ELR (cell line): Measurements from ENCODE around the gene AGPAT2.
A peak's percentile ranks its signal among the peaks of the same experiment; 100 is the strongest.
"Not testable (repeated sequence)": the region's sequence is repeated elsewhere in the genome, so short reads cannot be mapped to it uniquely, and the experiment has no call there.

Experiments used
- DNase-seq: peaks from one replicate; pipeline ENCODE4 v3.0.0-alpha.2; 2015; ENCODE audit warnings: low read depth

Gene AGPAT2

DNA sequence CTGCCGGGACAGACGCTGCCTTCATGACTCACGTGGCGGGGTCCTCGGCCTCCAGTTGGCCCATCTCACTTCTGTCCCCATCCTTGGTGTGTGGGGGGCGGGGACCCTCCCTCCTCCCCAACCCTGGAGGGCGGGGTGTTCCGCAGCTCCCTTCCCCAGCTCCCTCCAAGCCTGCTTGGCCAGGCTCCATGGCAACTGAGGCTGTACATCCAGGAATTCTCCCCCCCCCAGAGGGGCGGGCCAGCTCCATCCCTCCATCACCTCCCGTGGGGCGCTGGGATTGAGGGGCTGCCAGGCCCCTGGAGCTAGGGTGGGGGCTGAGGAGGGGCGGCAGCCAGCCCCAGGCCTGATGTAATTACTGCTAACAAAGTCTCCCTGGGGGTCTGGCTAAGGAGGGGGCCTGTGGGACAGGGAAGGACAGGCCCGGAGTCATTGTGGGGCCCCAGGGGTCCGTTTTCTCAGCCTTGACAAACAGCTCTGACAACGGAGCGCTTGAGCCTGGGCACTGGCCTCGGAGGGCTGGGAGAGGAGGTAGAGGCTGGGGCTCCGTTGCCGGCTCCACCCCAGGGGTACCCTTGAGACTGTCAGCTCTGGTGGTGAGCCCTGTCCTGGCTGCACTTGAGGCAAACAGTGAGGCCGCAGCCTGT lies 33.1 kb upstream of the AGPAT2 start:
- no peak for DNase-seq

DNA sequence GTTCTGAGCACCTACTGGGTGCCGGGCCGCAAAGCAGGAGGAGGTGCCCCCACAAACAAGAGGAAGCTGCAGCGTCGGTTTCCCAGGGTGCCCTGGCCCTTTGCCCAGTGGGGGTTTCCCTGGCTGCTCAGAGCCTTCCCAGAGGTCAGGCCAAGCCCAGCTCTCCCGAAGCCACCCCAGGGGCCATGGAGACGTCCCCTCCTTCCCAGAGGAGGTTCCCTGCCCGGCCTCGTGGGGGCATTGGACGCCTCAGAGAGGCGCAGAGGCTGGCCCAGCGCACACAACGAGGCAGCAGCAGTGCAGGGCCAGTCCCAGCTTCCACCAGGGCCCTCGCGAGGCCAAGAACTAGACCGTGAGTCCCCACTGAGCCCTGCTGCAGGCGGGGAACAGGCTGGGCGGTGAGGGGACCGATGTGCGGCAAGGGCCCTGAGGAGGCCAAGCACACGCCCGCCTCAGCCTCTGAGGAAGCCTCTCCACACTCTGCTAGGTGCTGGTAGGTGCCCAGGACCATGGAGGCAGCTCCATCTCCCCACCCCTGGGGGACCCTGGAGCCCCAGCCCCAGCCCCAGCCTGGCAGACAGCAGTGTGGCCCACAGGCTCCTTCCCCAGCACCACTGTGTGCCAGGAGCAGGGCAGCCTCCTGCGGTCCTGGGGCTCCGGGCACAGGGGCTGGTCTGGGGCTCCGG lies 32.1 kb upstream of the AGPAT2 start:
- no peak for DNase-seq

DNA sequence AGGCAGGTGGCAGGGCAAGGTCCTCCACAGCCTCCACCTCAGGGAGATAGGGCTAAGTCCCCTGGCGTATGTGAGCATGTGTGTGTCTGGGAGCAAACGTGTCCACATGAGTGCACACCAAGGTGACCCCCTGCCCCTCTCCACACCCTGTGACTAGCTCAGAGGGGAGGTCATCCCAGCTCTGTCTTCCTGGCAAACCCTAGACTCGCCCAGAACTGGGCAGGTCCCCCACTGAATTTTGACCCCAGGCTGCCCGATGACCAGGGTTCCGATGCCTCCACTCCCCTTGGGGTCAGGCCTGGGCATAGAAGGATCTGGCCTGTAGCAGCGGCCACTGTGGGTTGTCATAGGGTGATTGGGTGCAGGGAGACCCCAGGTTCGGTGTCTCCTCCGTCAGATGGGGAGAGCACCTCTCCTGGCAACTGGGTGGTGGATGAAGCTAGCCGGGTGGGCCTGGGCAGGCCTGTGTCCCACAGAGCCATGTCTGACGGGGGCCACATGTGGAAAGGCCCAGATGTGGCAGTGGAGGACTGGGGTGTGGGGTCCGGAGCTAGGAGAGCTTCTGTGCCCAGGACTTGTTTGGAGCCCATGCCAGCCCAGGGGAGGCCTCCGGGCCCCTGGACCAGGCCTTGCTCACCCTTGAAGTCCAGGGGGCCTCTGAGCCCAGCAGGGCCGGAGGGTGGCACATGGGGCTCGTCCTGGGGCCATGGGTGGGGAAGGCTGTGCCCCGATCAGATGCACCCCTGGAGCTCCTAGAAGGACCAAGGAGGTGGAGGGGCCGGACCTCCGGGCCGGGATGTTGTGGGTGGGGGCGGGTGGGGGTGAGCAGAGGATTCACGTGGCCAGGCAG lies 31.3 kb upstream of the AGPAT2 start:
- no peak for DNase-seq

GRCh38 chr9:136717399-136717798 lies 30.1 kb upstream of the AGPAT2 start:
- DNase-seq, result no peak

GRCh38 chr9:136714893-136715274 lies 27.6 kb upstream of the AGPAT2 start:
- DNase-seq, result no peak

DNA sequence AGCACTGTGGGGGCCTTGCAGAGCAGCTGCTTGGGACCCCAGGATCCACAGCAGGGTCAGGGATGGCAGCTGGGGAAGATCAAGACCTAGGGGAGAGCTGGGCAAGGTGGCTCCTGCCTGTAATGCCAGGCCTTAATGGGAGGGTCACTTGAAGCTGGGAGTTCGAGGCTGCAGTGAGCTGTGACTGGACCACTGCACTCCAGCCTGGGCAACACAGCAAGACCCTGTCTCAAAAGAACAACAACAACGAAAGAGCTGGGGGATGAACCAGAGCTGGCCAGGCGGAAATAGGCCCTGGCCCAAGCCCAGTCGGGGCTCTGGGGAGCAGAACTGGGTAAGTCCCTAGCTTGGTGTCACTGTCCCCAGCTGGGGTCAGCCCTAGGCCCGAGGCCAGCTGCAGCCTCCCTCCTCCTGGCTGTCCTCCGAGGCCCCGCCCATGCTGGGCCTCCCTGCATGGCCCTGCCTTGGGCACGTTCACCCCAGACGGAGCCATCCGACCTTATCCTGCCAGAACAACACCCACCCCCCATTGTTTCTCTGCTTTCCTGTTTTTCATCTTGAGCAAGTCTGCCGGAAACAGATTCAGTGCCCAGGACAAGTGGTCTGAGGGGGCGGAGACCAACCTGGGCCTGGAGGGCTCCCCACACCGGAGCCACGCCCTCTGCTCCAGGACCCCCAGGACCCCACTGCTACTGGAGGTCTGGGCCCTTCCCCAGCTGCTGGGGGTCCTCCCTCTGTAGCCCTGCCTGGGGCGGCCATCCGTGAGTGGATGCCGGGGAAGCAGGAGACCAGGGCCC lies 27.0 kb upstream of the AGPAT2 start:
- DNase-seq, result no peak

DNA sequence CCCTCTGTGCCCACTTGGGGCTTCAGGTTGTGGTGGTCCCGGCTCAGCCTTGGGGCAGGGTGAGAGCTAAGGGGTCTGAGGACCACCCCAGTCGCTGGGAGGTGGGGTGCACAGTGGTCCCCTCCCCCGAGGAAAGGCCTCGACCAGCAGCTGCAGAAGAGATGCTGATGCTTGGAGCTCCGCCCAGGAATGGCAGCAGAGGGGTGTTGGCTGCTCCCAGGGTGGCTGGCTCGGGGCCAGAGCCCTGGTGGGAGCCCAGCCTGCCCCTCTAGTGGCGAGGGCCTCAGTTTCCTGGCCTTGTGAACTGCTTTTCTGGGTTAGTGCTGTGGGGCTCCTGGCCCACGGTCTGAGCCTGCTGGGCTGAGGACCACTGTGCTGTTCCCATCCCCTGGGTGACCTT lies 26.3 kb upstream of the AGPAT2 start:
- no peak for DNase-seq

DNA sequence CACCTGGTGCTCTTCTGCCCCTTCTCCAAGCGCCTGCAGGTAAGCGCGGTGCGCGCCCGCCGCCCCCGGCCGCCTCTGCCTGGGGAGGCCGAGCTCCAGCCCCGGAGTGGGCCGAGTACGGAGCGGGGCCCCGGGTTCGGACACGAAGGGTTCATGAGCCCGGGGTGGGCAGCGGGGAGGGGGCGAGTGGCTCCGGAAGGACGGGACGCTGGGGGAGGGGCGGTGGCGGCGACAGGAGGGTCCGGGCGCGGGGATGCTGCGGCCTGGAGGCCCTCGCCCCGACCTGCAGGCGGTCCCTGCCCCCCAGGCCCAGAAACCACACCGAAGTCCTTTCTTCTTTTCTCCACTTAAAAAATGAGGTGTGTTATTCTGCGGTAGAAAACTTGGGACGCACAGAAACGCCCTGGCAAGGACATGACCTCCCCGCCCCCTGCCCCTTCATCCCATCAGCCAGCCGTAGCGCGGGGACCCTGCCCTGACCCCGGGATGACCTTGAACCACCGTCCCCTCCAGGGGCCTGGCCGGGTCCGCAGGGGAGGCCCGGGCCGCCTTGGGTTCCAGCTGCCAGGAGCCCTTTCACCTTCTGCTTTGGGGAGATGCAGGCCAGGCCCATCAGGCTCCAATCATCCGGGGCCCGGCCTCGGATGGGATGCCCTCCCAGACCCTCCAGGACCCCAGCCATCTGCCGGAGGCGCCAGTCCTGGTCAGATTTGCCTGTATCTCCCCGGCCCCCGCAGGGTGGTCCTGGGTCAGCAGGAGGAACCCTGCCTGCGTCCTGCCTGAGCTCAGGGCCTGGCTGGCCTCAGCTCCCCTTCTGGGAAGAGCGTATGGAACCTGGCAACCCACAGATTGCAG lies 25.7 kb upstream of the AGPAT2 start:
- DNase-seq, result no peak

- no peak for DNase-seq
Measured at GRCh38 chr9:136711751-136712689, 24.8 kb upstream of the AGPAT2 start, which contains the start of gene DIPK1B. TSS of gene DIPK1B (plus strand) at chr9:136712572. CDS start at chr9:136712666, 94 bp downstream.

- DNase-seq, result peak; percentile 66
Measured at GRCh38 chr9:136711219-136711648, 24.0 kb upstream of the AGPAT2 start.

DNA sequence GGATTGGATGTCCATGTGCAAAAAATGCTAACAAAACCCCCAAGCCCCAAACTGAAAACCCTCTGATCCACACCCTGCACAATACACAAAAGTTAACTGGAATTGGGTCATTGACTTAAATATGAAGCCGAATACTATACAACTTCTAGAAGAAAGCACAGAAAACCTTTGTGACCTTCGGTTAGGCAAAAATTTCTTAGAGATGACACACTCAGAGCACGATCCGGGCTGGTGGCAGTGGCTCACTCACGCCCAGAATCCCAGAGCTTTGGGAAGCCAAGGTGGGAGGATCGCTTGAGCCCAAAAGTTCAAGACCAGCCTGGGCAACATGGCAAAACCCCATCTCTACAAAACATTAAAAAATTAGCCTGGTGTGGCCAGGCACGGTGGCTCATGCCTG lies 23.3 kb upstream of the AGPAT2 start:
- DNase-seq, result peak; percentile 70

DNA sequence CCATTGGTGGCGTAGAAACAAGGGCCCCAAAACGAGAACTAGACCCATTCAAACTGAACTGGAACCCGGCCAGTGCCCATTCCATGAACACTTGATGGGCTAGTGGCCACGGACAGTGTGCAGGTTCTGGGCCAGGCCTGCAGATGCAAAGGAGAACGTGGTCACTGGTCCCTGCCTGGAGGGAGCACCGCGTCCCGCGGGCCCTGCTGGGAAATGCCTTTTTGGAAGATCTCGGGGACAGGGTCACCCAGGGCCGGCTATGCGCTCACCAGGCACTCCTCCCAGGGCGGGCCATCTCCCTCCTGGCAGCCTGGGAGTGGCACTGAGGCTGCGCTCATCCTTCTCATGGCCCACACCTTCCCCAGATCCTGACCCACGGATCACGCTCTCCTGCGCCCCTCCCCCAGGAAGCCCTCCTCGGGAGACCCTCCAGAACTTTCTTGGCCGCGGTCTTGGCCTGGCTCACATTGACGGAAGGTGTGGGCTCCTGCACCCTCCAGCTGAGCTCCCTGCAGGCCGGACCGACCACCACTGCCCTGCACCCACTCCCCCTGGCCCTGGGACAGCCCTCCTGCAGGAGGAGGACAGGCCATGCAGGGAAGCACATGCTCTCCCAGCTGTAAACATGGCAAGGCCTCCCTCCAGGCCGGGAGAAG lies 22.3 kb upstream of the AGPAT2 start:
- DNase-seq, result no peak

GRCh38 chr9:136707849-136708517 lies 20.7 kb upstream of the AGPAT2 start:
- DNase-seq, result no peak

DNA sequence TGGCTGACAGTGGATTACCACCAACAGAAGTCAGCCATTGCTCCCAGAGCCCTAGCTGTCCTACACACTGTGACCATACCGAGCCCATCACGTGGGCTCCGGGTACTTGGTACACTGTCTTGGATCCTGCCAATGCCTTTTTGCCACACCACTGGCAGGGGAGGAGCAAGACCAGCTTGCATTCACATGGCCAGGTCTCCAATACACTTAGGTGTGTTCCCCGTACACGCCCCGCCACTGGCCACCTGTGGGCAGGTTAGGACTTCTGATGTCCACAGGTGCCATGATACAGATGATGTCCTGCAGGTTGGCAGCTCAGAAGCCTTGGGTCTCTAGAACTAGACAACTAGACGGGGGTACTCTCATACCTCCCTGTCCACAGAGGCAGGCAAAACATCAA lies 19.8 kb upstream of the AGPAT2 start:
- DNase-seq, result no peak

DNA sequence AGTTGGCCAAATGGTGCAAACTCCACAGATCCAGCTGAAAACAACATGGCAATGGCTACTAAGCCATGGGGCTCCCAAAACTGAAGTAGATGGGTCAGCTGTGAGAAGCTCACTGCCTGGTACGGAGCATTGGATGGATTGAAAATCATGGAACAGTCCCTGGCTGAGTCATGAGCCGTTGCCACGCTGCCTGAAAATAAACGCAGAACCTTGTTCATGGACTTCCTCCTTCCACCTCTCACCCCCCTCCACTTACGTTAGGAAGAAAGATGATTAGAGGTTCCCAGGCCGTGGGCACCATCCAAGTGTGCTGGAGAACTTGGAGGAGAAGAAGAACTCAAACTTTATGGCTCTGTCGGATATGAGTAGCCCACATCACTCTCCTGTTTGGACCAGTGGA lies 18.3 kb upstream of the AGPAT2 start:
- no peak for DNase-seq

- not testable (repeated sequence) for DNase-seq
Measured at GRCh38 chr9:136704741-136705140, 17.5 kb upstream of the AGPAT2 start.

- DNase-seq, result no peak
Measured at GRCh38 chr9:136703276-136703860, 16.1 kb upstream of the AGPAT2 start.

- no peak for DNase-seq
Measured at GRCh38 chr9:136701668-136702053, 14.4 kb upstream of the AGPAT2 start.
